Measurements from ENCODE around the gene MYO7B. TPM values are rescaled to one million over a fixed set of nuclear protein-coding genes. Genes with fewer than 3 reads are reported as not detected.

MYO7B gene
- total RNA-seq, 1 donor from 2014 or later = 0.29 TPM

DNA sequence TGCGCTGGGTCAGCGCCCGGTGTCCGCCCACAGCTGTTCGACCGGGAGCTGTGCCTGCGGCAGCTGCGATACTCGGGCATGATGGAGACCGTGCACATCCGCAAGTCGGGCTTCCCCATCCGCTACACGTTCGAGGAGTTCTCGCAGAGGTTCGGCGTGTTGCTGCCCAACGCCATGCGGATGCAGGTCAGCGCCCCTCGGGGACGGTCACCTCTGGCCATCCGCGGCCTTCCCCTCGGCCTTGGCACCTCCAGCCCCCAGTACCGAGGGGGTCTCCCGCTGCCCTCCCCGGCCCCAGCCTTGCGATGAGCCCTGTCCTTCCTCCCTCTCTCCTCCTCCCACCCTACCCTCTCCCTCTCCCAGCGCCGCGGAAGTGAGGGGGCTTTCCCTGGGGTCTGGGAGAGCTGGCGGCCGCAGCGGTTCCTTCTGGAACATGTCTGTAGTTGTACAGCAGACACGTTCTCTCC lies 57.3 kb downstream of the MYO7B start:
- no peak overlapping the region for H3K27ac Mint-ChIP-seq (ENCODE audit: unreplicated experiment)
- TF ChIP-seq, protein P1, sequence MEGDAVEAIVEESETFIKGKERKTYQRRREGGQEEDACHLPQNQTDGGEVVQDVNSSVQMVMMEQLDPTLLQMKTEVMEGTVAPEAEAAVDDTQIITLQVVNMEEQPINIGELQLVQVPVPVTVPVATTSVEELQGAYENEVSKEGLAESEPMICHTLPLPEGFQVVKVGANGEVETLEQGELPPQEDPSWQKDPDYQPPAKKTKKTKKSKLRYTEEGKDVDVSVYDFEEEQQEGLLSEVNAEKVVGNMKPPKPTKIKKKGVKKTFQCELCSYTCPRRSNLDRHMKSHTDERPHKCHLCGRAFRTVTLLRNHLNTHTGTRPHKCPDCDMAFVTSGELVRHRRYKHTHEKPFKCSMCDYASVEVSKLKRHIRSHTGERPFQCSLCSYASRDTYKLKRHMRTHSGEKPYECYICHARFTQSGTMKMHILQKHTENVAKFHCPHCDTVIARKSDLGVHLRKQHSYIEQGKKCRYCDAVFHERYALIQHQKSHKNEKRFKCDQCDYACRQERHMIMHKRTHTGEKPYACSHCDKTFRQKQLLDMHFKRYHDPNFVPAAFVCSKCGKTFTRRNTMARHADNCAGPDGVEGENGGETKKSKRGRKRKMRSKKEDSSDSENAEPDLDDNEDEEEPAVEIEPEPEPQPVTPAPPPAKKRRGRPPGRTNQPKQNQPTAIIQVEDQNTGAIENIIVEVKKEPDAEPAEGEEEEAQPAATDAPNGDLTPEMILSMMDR (IDR thresholded peaks at IDR 0.05; ENCODE audit: partially characterized antibody, unreplicated experiment) = no peak
- DNase-seq = no peak
- H3K4me1 Mint-ChIP-seq (ENCODE audit: low read depth, unreplicated experiment) = no peaks in the 10 kb centered on the region
- H3K27me3 Mint-ChIP-seq (ENCODE audit: unreplicated experiment) = peaks cover 2% of the 10 kb centered on the region
- H3K9me3 Mint-ChIP-seq (ENCODE audit: unreplicated experiment) = peaks cover under 1% of the 10 kb centered on the region
- no peak overlapping the region for H3K4me3 Mint-ChIP-seq (ENCODE audit: unreplicated experiment)
- H3K36me3 Mint-ChIP-seq (ENCODE audit: unreplicated experiment) = peaks cover 7% of the 10 kb centered on the region

DNA sequence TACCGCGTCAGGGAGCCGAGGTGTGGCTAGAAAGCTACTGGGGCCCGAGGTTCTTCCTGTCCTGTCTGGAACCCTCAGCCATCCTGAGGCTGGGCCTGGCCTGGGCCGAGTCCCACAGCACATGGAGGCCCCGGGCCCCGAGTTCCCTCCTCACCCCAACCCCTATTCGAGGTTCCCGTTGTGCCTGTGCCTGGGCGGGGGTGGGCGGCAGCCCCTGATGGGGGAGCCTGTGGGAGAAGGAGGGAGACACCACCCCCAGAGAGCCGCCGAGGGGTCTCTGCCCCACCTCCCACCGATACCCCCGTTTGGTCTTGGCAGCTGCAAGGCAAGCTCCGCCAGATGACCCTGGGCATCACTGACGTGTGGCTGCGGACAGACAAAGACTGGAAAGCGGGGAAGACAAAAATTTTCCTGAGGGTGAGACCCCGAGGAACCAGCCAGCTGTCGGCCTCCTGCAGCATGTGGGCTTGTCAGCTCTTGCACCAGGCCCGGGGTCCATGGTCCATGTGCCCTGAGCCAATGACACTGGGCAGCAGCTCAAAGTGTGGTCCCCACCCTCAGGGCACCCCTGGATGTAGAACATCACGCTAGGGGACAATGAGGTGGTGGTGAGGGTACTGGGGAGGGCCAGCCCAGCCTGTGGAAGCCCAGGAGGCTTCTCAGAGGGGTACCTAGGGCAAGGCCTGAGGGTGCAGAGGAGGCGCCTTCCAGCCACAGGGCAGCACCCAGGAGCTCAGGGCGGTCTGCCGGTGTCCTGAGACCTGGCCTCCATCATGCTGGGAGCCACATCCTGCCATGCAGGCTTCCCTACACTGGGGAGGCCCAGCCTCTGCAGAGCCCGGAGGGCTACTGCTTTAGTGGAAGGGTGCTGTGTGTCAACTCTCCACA lies 58.0 kb downstream of the MYO7B start:
- Mint-ChIP-seq H3K27ac (ENCODE audit: unreplicated experiment) (no peak overlapping the region), H3K36me3 (ENCODE audit: unreplicated experiment) (peaks cover 7% of the 10 kb centered on the region), H3K9me3 (ENCODE audit: unreplicated experiment) (no peaks in the 10 kb centered on the region), H3K4me3 (ENCODE audit: unreplicated experiment) (no peak overlapping the region), H3K27me3 (ENCODE audit: unreplicated experiment) (peaks cover 2% of the 10 kb centered on the region), H3K4me1 (ENCODE audit: low read depth, unreplicated experiment) (no peaks in the 10 kb centered on the region)
- DNase-seq = no peak
- TF ChIP-seq, protein P1 (IDR thresholded peaks at IDR 0.05; ENCODE audit: partially characterized antibody, unreplicated experiment) = no peak

DNA sequence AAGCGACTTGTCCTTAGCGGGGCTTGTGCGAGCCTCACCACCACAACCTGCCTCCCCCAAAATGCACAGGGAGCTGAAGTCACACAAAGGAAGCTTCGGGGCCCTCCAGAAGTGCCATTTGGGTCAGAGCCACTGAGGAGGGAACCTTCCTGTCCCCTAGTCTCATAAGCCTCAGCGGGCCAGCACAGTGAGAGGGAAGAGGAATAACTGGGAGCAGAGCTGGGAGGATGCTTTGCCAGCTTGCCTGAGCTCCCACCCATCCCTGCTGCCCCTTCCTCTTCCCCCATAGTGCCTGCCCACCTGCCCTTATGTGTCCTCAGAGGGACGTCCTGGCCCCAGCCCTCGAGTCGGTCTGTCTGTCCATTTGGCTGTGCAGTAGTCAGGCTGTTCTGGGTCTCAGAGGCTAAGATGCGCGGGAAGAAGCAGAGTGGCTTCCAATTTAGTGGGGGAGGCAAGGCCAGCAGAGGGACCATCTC lies 58.7 kb downstream of the MYO7B start:
- no peak for DNase-seq
- Mint-ChIP-seq H3K27me3 (ENCODE audit: unreplicated experiment) (peaks cover 2% of the 10 kb centered on the region), H3K4me1 (ENCODE audit: low read depth, unreplicated experiment) (no peaks in the 10 kb centered on the region), H3K4me3 (ENCODE audit: unreplicated experiment) (no peak overlapping the region), H3K27ac (ENCODE audit: unreplicated experiment) (no peak overlapping the region), H3K9me3 (ENCODE audit: unreplicated experiment) (no peaks in the 10 kb centered on the region), H3K36me3 (ENCODE audit: unreplicated experiment) (peaks cover 7% of the 10 kb centered on the region)
- TF ChIP-seq, protein P1 (IDR thresholded peaks at IDR 0.05; ENCODE audit: partially characterized antibody, unreplicated experiment) = no peak

DNA sequence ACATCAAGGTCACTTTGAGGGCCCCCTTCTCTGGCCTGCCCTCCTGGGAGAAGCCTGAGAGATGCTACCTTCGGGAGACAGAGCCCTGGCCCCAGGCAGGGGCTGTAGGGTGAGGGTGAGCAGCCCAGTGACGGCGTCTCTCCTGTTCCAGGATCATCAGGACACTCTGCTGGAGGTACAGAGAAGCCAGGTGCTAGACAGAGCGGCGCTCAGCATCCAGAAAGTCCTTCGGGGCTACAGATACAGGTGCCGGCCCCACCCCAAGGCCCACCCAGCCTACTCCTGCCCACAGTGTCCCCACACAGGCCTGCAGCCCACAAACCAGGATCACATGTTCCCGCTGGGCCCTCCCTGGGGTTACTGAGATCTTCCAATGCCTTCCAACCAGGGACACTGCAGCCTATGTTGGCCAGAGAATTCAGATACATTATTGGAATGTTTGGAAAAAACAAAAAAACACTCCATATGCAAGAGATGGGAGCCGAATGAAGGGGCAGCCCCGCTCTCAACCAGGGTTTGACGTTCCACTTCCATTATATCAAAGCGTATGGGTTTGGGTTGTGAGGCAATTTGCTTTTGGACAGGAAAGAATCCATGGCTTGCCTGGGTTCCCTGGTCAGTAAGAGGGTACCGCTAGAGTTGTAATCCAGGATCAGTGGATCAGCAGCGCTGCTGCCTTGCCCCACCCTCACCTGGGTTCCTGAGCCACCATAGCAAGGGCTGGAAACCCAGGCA lies 61.0 kb downstream of the MYO7B start:
- no peak overlapping the region for H3K4me3 Mint-ChIP-seq (ENCODE audit: unreplicated experiment)
- H3K27ac Mint-ChIP-seq (ENCODE audit: unreplicated experiment) = no peak overlapping the region
- no peaks in the 10 kb centered on the region for H3K4me1 Mint-ChIP-seq (ENCODE audit: low read depth, unreplicated experiment)
- no peaks in the 10 kb centered on the region for H3K9me3 Mint-ChIP-seq (ENCODE audit: unreplicated experiment)
- DNase-seq = no peak
- TF ChIP-seq, protein P1 (IDR thresholded peaks at IDR 0.05; ENCODE audit: partially characterized antibody, unreplicated experiment) = no peak
- H3K36me3 Mint-ChIP-seq (ENCODE audit: unreplicated experiment) = peaks cover 7% of the 10 kb centered on the region
- peaks cover 2% of the 10 kb centered on the region for H3K27me3 Mint-ChIP-seq (ENCODE audit: unreplicated experiment)

Measured in glutamatergic neuron (in vitro differentiated cells).